HG02759 (cell line): ENCODE results near the gene ING3.
"Not testable (repeated sequence)": the region's sequence is repeated elsewhere in the genome, so short reads cannot be mapped to it uniquely, and the experiment has no call there.

Source experiments
- ATAC-seq: cut with Tn5 transposase; IDR thresholded peaks from one replicate; pipeline ENCODE4 v1.9.1; 2021; ENCODE audit warnings: mild to moderate bottlenecking, moderate library complexity; ENCODE audit not compliant: unreplicated experiment

ING3 gene

GRCh38 chr7:121000081-121000983 is 49.8 kb downstream of the ING3 start:
- ATAC-seq = no peak

- no peak for ATAC-seq
Observed at GRCh38 chr7:121001234-121001906, 50.8 kb downstream of the ING3 start.

- ATAC-seq = no peak
Observed at GRCh38 chr7:121002048-121002756, 51.6 kb downstream of the ING3 start.

- no peak for ATAC-seq
Observed at GRCh38 chr7:121002757-121003200, 52.2 kb downstream of the ING3 start.

GRCh38 chr7:121003986-121004685 is 53.6 kb downstream of the ING3 start:
- no peak for ATAC-seq

- ATAC-seq = not testable (repeated sequence)
Observed at GRCh38 chr7:121005058-121005457, 54.5 kb downstream of the ING3 start.

GRCh38 chr7:121005996-121006584 is 55.5 kb downstream of the ING3 start:
- no peak for ATAC-seq

- ATAC-seq = no peak
Observed at GRCh38 chr7:121006711-121007315, 56.2 kb downstream of the ING3 start.

GRCh38 chr7:121008816-121009215 is 58.2 kb downstream of the ING3 start:
- ATAC-seq = no peak

- no peak for ATAC-seq
Observed at GRCh38 chr7:121011401-121011800, 60.8 kb downstream of the ING3 start.

GRCh38 chr7:121012170-121012874 is 61.7 kb downstream of the ING3 start:
- no peak for ATAC-seq

- ATAC-seq = no peak
Observed at GRCh38 chr7:121012919-121013318, 62.3 kb downstream of the ING3 start.

- ATAC-seq = no peak
Observed at GRCh38 chr7:121015560-121015959, 65.0 kb downstream of the ING3 start.

- no peak for ATAC-seq
Observed at GRCh38 chr7:121016966-121017365, 66.4 kb downstream of the ING3 start.

- no peak for ATAC-seq
Observed at GRCh38 chr7:121017586-121017985, 67.0 kb downstream of the ING3 start.

GRCh38 chr7:121019018-121019417 is 68.4 kb downstream of the ING3 start:
- no peak for ATAC-seq

- no peak for ATAC-seq
Observed at GRCh38 chr7:121020249-121020988, 69.8 kb downstream of the ING3 start.
